HCT116 (cell line): ENCODE data around the gene SLAMF8.

Experiments
- EGR1 ChIP-seq: IDR thresholded peaks from 2 replicates; pipeline ENCODE4 v1.6.1; 2012; ENCODE audit warnings: low read depth
- EZH2 ChIP-seq: fragments of 200-600 bp; sonication (generic); IDR thresholded peaks from 2 replicates; pipeline ENCODE4 v1.6.1; 2017; ENCODE audit warnings: antibody characterized with exemption, mixed run types
- JUND ChIP-seq: IDR thresholded peaks from 2 replicates; pipeline ENCODE4 v1.6.1; 2012
- POLR2A ChIP-seq: IDR thresholded peaks from 2 replicates; pipeline ENCODE4 v1.7.0; 2011; ENCODE audit warnings: borderline replicate concordance; ENCODE audit not compliant: insufficient read depth, insufficient read length; ENCODE audit errors: extremely low read depth
- POLR2AphosphoS5 ChIP-seq: IDR thresholded peaks from 2 replicates; pipeline ENCODE4 v1.6.1; 2011; ENCODE audit warnings: mild to moderate bottlenecking, low read depth, low read length, moderate library complexity
- SP1 ChIP-seq: IDR thresholded peaks from 2 replicates; pipeline ENCODE4 v1.6.1; 2012; ENCODE audit warnings: low read depth
- SRF ChIP-seq: IDR thresholded peaks from 2 replicates; pipeline ENCODE4 v1.6.1; 2012; ENCODE audit warnings: low read depth
- YY1 ChIP-seq: IDR thresholded peaks from 2 replicates; pipeline ENCODE4 v1.6.1; 2011; ENCODE audit warnings: low read length, low read depth, moderate library complexity, mild to moderate bottlenecking; ENCODE audit not compliant: insufficient replicate concordance; ENCODE audit errors: extremely low read depth
- TF ChIP-seq, protein P1 (sequence below): IDR thresholded peaks from 2 replicates; pipeline ENCODE4 v1.6.1; 2011; ENCODE audit warnings: mild to moderate bottlenecking, low read length, moderate library complexity; ENCODE audit not compliant: insufficient replicate concordance; ENCODE audit errors: extremely low read depth
- TF ChIP-seq, protein P2 (sequence below), 3 experiments: fragments of 200-600 bp in 1 of 3; sonication (generic) in 1 of 3; IDR thresholded peaks in 2 of 3; conservative IDR thresholded peaks in 1 of 3; 2 replicates each; pipeline ENCODE4 v1.5.1; 2012 to 2017; ENCODE audit warnings: low read depth in 2 of 3, low read length in 2 of 3, antibody characterized with exemption in 1 of 3, borderline replicate concordance in 1 of 3, control low read depth in 1 of 3, mild to moderate bottlenecking in 1 of 3, mixed read lengths in 1 of 3, mixed run types in 1 of 3, moderate library complexity in 1 of 3; ENCODE audit not compliant: insufficient read depth in 1 of 3
- TF ChIP-seq, protein P3 (sequence below): IDR thresholded peaks from 2 replicates; pipeline ENCODE4 v1.6.1; 2012; ENCODE audit warnings: low read depth

DNA sequence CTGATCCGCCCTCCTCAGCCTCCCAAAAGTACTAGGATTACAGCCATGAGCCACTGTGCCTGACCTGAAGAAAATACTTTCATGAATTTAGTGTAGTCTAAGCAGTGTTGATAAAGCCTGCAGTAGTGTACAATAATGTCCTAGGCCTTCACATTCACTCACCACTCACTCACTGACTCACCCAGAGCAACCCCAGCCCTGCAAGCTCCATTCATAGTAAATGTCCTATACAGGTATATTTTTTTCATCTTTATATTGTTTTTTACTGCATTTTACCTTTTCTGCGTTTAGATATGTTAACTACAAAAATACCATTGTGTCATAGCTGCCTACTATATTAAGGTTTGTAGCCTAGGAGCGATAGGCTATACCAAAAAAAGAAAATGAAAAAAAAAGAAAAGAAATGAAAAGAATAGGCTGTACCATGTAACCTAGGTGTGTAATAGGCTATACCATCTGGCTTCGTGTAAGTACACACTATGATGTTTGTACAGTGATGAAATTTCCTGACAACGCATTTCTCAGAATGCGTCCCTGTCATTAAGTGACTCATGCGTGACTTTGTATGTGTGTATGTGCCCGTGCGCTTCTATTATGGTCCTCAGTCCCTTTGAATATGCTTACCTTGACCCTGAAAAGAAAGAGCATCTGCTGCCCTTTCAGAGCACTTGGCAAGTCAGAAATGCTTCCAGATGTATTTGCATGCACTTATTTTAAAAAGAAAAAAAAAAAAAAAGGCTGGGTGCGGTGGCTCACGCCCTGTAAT is 9.2 kb upstream of the SLAMF8 start:
- TF ChIP-seq, protein P1, sequence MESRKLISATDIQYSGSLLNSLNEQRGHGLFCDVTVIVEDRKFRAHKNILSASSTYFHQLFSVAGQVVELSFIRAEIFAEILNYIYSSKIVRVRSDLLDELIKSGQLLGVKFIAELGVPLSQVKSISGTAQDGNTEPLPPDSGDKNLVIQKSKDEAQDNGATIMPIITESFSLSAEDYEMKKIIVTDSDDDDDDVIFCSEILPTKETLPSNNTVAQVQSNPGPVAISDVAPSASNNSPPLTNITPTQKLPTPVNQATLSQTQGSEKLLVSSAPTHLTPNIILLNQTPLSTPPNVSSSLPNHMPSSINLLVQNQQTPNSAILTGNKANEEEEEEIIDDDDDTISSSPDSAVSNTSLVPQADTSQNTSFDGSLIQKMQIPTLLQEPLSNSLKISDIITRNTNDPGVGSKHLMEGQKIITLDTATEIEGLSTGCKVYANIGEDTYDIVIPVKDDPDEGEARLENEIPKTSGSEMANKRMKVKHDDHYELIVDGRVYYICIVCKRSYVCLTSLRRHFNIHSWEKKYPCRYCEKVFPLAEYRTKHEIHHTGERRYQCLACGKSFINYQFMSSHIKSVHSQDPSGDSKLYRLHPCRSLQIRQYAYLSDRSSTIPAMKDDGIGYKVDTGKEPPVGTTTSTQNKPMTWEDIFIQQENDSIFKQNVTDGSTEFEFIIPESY = no peak
- TF ChIP-seq, protein P2, sequence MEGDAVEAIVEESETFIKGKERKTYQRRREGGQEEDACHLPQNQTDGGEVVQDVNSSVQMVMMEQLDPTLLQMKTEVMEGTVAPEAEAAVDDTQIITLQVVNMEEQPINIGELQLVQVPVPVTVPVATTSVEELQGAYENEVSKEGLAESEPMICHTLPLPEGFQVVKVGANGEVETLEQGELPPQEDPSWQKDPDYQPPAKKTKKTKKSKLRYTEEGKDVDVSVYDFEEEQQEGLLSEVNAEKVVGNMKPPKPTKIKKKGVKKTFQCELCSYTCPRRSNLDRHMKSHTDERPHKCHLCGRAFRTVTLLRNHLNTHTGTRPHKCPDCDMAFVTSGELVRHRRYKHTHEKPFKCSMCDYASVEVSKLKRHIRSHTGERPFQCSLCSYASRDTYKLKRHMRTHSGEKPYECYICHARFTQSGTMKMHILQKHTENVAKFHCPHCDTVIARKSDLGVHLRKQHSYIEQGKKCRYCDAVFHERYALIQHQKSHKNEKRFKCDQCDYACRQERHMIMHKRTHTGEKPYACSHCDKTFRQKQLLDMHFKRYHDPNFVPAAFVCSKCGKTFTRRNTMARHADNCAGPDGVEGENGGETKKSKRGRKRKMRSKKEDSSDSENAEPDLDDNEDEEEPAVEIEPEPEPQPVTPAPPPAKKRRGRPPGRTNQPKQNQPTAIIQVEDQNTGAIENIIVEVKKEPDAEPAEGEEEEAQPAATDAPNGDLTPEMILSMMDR (IDR thresholded peaks at IDR 0.05 in 2 of 3, conservative IDR thresholded peaks at IDR 0.05 in 1 of 3; ENCODE audit: borderline replicate concordance in 1 of 3, insufficient read depth in 1 of 3, low read depth in 2 of 3, low read length in 2 of 3) = no peak
- TF ChIP-seq SRF (no peak), POLR2A (no peak), JUND (no peak), YY1 (no peak), EZH2 (no peak), EGR1 (no peak), POLR2AphosphoS5 (no peak), SP1 (no peak)
- TF ChIP-seq, protein P3, sequence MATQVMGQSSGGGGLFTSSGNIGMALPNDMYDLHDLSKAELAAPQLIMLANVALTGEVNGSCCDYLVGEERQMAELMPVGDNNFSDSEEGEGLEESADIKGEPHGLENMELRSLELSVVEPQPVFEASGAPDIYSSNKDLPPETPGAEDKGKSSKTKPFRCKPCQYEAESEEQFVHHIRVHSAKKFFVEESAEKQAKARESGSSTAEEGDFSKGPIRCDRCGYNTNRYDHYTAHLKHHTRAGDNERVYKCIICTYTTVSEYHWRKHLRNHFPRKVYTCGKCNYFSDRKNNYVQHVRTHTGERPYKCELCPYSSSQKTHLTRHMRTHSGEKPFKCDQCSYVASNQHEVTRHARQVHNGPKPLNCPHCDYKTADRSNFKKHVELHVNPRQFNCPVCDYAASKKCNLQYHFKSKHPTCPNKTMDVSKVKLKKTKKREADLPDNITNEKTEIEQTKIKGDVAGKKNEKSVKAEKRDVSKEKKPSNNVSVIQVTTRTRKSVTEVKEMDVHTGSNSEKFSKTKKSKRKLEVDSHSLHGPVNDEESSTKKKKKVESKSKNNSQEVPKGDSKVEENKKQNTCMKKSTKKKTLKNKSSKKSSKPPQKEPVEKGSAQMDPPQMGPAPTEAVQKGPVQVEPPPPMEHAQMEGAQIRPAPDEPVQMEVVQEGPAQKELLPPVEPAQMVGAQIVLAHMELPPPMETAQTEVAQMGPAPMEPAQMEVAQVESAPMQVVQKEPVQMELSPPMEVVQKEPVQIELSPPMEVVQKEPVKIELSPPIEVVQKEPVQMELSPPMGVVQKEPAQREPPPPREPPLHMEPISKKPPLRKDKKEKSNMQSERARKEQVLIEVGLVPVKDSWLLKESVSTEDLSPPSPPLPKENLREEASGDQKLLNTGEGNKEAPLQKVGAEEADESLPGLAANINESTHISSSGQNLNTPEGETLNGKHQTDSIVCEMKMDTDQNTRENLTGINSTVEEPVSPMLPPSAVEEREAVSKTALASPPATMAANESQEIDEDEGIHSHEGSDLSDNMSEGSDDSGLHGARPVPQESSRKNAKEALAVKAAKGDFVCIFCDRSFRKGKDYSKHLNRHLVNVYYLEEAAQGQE = no peak
